KBM-7 (cell line): ENCODE data around the gene CORO1C.
"Not testable (repeated sequence)": the region's sequence is repeated elsewhere in the genome, so short reads cannot be mapped to it uniquely, and the experiment has no call there.

Experiments used
- DNase-seq: peaks from one replicate; pipeline ENCODE4 v3.0.0-alpha.2; 2015
- in situ Hi-C: fragments of 300-500 bp; cut with MboI; formaldehyde crosslinking; loops from 2 replicates; pipeline ENCODE4 v1.14.3; 2020; ENCODE audit warnings: low sequenced_read_pairs, low pct_unique_long_range_greater_than_20kb, mixed read lengths

CORO1C gene

DNA sequence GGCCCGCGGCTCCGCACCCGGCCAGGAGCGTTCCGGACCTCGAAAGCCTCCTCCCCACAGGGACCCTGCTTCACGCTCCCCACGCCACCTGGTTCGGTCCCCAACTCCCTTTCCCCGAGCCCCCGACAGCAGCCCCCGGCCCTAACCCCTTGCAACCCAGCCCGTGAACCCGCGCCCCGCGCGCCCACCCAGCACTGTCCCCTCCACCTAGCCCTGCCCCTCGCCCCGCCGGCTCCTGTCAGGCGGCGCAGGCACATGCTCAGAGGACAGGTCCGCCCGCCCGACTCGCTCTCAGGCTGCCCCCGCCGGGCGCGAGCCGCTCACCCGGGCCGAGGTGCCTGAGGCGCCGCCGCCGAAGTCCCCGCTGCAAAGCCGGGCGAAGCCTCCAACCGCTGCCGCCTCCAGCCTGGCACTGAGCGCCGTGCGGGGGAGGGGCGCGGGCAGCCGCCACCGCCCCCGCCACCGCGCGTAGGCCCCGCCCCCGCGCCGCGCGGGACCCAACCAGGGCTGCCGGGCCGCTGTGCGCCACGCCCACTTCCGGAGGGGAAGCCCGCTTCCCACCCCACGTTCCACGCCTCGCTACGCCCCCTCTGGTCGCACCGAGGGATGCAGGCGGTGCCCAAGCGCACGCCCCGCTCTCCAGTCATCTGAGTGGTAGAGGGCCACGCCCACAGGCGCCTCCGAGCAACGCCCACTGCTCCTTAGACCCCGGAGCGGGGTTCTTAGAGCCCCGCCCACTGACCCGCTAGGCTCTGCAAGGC, at the start of gene CORO1C:
CORO1C (minus strand) TSS at position 414 of the 761 bp plus-strand sequence. CDS start 30,200 bp downstream, outside the sequence.
- in situ Hi-C loops, result no loop called here
- peak; percentile 99 for DNase-seq

DNA sequence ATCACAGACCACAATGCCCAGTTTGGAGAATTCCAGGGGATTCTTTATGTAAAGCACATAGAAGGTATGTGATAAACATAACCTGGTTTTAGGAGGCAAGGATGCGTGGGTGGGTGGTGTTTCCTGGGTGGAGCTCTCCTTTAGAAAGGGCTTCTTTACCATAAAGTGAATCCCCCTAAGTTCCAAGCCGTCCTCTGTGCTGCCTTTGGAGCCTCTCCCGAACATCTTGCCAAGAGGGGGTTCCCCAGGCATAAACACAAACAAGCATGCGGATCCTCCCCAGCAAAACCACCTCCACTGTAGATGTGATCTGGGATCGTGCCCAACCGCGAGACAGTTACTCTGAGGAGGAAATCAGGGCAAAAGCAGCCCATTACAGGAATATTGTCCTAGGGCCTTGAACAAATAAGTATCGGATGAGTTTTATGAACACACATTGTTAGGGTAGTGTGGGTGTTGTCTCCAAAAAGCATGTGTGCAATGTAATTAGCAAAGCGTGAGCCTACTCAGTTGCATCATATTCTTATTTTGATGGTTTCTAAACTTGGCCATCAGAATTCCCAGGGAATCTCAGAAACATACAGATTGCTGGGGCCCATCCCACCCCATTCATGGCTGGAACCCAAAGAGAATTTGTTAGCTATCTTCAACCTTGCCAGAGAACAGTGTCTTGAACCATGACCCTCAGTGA, 48.8 kb upstream of the CORO1C start:
- DNase-seq, result no peak
- in situ Hi-C loops, result no loop called here

GRCh38 chr12:108778053-108778452, 46.7 kb upstream of the CORO1C start:
- no peak for DNase-seq

GRCh38 chr12:108777156-108777555, 45.8 kb upstream of the CORO1C start:
- in situ Hi-C loops, result no loop called here
- no peak for DNase-seq

More at GRCh38 chr12:108778053-108778452, 46.7 kb upstream of the CORO1C start:
- in situ Hi-C loops, result no loop called here

GRCh38 chr12:108773798-108774788, 42.8 kb upstream of the CORO1C start:
- peak; percentile 69 for DNase-seq

DNA sequence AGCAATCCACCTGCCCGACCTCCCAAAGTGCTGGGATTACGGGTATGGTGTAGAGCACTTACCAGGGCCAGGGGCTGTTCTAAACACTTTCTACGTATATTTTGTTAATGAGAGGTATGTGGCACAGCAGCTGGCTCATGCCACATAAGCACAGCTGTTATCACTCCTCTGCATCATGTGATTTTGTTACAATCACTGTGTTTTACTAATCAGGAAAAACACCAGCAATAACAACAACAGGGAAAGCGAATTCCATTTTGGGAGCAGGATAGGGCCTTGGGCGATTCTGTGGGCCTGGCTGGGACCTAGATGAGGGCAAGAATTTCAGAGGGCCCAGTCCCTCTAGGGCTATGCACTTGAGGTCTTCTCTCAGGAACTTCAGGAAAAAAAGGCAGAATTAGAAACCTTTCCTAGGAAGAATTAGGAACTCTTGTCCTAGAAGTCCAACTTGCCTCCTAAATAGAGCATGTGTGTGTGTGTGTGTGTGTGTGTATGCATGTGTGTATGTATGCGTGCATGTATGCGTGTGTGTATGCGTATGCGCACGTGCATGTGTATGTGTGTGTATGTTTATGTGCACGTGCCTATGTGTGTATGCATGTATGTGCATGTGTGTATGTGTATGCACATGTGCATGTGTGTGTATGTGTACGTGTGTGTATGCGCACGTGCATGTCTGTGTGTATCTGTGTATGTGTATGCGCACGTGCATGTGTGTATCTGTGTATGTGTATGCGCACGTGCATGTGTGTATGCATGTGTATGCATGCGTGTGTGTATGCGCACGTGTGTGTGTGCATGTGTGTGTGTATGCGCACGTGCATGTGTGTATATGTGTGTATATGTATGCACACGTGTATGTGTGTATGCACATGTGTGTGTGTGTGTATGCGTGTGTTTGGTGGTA, 41.8 kb upstream of the CORO1C start:
- in situ Hi-C loops, result no loop called here
- DNase-seq, result no peak

More at GRCh38 chr12:108773798-108774788, 42.8 kb upstream of the CORO1C start:
- in situ Hi-C loops, result no loop called here

- in situ Hi-C loops, result no loop called here
- DNase-seq, result no peak
These were observed 40.9 kb upstream of the CORO1C start for GRCh38 chr12:108772247-108772646.

GRCh38 chr12:108771835-108772234, 40.5 kb upstream of the CORO1C start:
- in situ Hi-C loops, DNase-seq: not testable (repeated sequence)

- in situ Hi-C loops, result no loop called here
- no peak for DNase-seq
These were observed 39.6 kb upstream of the CORO1C start for GRCh38 chr12:108770963-108771362.

DNA sequence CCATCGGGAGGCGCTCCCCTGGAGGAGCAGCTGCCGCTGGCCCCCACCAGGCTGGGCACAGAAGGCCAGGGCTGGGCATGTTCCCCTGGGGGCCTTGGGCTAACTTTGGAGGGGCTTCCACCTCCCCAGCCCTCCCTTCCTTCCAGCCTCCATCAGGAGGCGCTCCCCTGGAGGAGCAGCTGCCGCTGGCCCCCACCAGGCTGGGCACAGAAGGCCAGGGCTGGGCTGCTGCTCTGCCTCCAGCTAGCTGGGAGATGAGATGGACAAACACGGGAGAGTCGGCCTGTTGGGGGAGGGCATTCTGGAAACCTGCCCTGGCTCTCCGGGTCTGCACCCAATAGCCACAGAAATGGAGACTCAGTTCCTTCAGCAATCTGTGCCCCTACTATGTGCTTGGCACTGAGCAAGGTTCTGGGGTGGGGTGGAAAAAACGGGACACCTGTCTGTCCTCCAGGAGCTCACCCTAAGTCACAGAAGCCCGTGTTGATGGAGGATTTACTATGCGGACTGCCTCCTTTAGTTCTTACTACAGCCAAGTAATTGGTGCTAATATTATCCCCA, 39.0 kb upstream of the CORO1C start:
- in situ Hi-C loops, result no loop called here

GRCh38 chr12:108768591-108769500, 37.5 kb upstream of the CORO1C start:
- in situ Hi-C loops, result no loop called here
- peak; percentile 36 for DNase-seq

More for the DNA sequence above, 39.0 kb upstream of the CORO1C start:
- DNase-seq, result no peak

DNA sequence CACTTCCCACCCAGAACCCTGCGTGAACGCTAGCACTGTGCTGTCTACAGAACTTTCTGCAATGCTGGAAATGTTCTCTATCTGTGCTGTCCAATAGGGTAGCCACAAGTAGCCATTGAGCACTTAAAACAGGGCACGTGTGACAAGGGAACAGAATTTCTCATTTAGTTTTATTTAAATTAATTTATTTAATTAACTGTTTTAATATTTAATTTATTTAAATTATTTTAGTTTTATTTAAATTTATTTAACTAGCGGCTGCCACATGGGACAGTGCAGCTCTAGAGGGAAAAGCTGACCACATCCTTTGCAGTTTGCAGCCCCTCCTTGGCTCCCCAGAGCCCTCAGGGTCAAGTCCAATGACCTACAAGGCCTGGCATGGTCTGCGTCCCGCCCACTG, 35.0 kb upstream of the CORO1C start:
- DNase-seq, result no peak
- in situ Hi-C loops, result no loop called here

DNA sequence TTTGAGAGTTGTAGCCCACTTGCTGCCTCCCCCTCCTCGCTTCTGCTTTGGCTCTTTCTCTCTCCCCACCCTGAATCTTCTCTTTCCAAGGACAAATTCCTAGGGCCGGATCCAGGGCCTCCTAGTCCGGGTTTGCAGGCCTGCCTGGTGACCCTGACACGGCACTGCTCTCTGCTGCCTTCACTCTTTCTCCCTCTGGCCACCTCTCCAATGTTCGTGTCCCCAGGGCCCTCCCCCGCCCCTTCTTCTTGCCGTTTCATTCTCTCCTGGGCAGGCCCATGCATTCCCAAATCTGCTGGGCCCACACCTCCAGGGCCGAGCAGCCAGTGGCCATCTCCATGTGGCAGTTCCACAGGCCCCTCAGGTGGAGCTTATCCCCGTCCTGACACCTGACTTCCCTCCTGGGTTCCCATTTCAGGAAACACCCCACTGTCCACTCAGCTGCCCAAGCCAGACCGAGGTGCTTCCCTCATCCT, 34.0 kb upstream of the CORO1C start:
- no peak for DNase-seq
- in situ Hi-C loops, result no loop called here

- DNase-seq, result no peak
- in situ Hi-C loops, result no loop called here
These were observed 33.4 kb upstream of the CORO1C start for GRCh38 chr12:108764540-108765288.

DNA sequence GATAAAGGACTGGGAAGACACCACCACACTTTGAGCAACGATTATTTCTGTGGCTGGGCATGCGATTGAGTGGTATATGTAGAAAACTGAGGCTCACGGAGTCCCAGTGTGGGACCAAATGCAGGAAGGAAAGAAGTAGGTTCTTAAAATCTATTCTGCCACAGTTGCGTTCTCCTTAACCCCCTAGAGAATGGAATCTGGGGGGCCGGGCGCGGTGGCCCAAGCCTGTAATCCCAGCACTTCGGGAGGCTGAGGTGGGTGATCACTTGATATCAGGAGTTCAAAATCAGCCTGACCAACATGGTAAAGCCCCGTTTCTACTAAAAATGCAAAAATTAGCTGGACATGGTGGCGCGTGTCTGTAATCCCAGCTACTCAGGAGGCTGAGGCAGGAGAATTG, 29.9 kb upstream of the CORO1C start:
- no peak for DNase-seq
- in situ Hi-C loops, result no loop called here

- in situ Hi-C loops, result no loop called here
- no peak for DNase-seq
These were observed 28.6 kb upstream of the CORO1C start for GRCh38 chr12:108759924-108760323.
